Muscle layer of duodenum (tissue), 2 donors: ENCODE results near the gene EDAR.

Experiments used
- H3K27ac ChIP-seq: one replicate; pipeline ENCODE4 v1.7.0; 2013; ENCODE audit warnings: mild to moderate bottlenecking, low read length
- H3K27me3 ChIP-seq: one replicate; pipeline ENCODE4 v1.7.0; 2013; ENCODE audit warnings: low read depth, mild to moderate bottlenecking, control low read depth, low read length
- H3K36me3 ChIP-seq, 2 donors: one replicate each; pipeline ENCODE4 v1.7.0; 2013; ENCODE audit warnings: low read length in 2 of 2, control low read depth in 1 of 2, mild to moderate bottlenecking in 1 of 2; ENCODE audit not compliant: insufficient read depth in 2 of 2, control insufficient read depth in 1 of 2
- H3K4me1 ChIP-seq, 2 donors: one replicate each; pipeline ENCODE4 v1.7.0; 2013; ENCODE audit warnings: low read length in 2 of 2, mild to moderate bottlenecking in 2 of 2, control low read depth in 1 of 2, moderate library complexity in 1 of 2; ENCODE audit not compliant: insufficient read depth in 2 of 2, control insufficient read depth in 1 of 2
- H3K4me3 ChIP-seq, 2 donors: one replicate each; pipeline ENCODE4 v1.7.0; 2013; ENCODE audit warnings: low read length in 2 of 2, low read depth in 1 of 2, mild to moderate bottlenecking in 1 of 2
- H3K9me3 ChIP-seq, 2 donors: one replicate each; pipeline ENCODE4 v1.7.0; 2013; ENCODE audit warnings: low read length in 2 of 2, control low read depth in 1 of 2, mild to moderate bottlenecking in 1 of 2; ENCODE audit not compliant: control insufficient read depth in 1 of 2
- donor health status: healthy.

EDAR gene

DNA sequence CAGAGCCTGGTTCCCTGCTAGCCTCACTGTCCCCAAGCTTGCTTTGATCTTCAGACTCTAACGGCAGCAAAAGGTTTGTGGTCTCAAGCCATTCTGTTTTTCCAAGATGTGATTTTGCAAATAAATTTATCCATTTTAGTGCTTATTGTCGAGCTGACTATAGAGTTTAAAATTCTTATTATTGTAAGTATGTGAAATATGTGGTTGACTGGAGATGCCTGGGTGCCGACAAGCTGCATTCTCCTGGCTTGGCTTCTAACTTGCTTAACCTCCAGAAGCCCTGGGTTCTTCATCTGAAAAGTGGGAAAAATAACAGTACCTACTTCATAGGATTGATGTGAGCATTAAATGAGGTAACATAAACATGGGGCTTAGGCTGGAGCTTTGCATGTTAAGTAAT lies 9.9 kb upstream of the EDAR start:
- H3K36me3 ChIP-seq, result no peaks in the 10 kb centered on the region
- no peaks in the 10 kb centered on the region for H3K9me3 ChIP-seq
- no peaks in the 10 kb centered on the region for H3K27me3 ChIP-seq
- H3K27ac ChIP-seq, result no peak overlapping the region
- no peaks in the 10 kb centered on the region for H3K4me1 ChIP-seq
- no peak overlapping the region for H3K4me3 ChIP-seq

DNA sequence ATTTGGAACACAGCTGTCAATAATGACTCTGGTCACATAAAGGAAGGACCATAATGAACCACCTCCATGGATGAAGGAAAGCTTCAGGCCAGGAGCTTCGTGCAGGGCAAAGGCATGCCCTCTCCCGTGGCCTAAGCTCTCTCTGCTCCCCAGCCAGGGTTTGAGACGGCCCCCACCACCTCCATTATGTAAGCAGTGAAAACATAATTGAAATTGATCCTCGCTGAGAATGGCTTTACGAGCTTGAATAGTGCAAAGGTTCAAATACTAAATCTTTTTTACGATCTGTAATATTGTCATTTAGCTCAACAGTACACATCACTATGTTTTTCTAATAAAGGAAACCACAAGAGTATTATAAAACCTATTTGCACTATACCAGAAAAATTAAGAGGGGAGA lies 5.2 kb upstream of the EDAR start:
- no peaks in the 10 kb centered on the region for H3K9me3 ChIP-seq
- H3K36me3 ChIP-seq, result no peaks in the 10 kb centered on the region
- peaks cover 3% of the 10 kb centered on the region for H3K27me3 ChIP-seq
- no peaks in the 10 kb centered on the region for H3K4me1 ChIP-seq
- H3K4me3 ChIP-seq, result no peak overlapping the region
- no peak overlapping the region for H3K27ac ChIP-seq

DNA sequence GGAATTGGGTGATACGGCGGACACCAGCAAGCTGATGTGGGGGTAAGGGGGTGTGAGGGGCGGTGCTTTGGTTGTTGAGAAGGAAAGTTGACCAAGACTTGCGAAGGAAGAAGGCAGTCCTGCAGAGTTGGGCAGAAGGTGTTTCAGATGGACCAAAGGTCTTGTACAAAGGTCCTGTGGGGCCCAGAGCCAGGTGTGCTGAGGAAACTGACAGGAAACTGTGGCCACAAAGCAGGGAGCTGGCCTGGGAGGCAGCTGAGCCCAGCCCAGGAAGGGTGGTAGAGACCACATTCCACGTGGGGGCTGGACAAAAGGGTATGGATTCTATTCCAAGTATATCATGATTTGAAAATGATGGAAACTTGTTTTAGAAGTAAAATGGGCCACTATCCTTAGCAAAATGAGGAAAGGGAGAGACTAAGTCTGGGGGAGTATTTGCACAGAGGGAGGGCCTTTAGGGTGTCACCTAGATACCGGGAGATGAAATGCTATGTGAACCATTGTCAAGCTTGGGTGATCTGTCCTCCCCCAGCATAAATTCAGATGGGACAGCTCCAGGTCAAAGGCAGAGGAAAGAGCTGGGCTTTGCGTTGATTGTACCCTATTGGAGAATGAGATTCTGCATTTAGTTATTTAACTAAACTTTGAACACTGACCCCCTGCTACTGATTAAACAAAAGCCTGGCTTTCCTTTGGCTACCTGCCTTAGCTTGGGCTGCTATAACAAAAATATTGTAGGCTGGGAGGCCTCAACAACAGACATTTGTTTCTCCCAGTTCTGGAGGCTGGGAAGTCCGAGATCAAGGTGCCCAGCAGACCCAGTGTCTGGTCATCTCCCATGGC lies 4.3 kb upstream of the EDAR start:
- Histone ChIP-seq H3K9me3 (no peaks in the 10 kb centered on the region), H3K27ac (no peak overlapping the region), H3K27me3 (peaks cover 6% of the 10 kb centered on the region), H3K4me1 (no peaks in the 10 kb centered on the region), H3K36me3 (no peaks in the 10 kb centered on the region), H3K4me3 (no peak overlapping the region)

DNA sequence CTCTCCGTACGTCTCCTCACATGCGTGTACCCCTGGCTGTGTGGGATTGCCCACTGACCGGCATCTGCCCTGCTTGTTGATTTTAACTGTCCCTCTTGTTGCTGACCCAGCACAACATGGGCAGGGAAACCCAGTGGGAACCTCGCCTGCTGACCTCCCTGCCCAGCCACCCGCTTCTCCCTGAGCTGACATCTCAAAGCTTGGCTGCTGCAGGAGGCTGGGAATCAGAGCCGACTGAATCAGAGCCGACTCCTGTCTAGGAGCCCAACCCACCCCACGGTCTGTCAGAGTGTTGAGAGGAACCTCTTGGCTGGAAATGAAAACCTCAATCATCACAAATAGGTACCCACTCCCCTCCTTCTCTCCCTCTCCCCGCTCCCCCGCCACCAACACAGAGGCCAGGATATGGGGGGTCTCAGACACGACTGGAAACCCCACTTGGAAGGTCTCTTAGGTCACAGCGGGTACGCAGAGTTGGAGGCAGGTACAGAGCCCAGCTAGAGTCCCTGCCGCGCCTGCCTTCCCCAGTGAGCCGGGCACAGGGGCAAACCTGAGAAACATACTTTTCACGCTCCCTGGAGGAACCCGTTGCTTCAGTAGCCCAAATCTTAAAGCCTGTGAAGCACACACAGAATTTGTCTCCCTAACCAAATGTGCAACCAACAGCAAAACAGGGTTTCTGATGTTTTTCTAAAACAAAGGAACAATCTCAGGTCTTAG lies 784 bp downstream of the EDAR start:
- H3K27ac ChIP-seq, result no peak overlapping the region
- H3K4me1 ChIP-seq, result no peaks in the 10 kb centered on the region
- peaks cover 8% of the 10 kb centered on the region for H3K27me3 ChIP-seq
- peak overlapping the region in 1 of 2 donors; percentile 34 for H3K4me3 ChIP-seq
- H3K36me3 ChIP-seq, result no peaks in the 10 kb centered on the region
- no peaks in the 10 kb centered on the region for H3K9me3 ChIP-seq

DNA sequence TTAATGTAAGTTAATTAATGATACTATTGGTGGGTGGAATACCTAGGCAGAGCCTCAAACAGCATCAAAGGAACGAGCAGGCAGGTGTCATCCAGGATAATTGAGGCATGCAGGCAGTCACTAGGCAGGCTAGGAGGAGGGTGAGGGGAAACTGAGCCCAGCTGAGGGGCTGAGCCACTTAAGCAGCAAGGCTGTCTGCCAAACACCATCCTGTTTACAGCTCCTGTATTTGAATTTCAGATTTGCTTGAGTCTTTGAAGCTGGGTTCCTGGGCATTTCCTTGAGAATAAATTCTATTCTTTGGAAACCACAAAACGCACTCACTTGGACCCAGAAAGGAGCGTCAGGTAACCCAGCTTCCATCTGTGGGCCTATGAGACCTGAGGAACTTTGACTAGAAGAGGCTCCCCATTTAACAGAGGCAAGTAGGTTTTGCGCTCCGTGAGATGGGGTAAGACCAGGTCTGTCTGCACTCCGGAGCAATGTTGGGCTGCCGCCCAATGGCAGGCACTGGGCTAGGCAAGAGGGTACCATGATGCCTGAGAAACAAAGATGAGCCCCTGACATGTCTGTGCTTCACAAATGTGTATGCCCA lies 2.0 kb downstream of the EDAR start:
- H3K4me1 ChIP-seq, result no peaks in the 10 kb centered on the region
- H3K27ac ChIP-seq, result no peak overlapping the region
- H3K36me3 ChIP-seq, result no peaks in the 10 kb centered on the region
- peaks cover 8% of the 10 kb centered on the region for H3K27me3 ChIP-seq
- H3K9me3 ChIP-seq, result no peaks in the 10 kb centered on the region
- no peak overlapping the region for H3K4me3 ChIP-seq

DNA sequence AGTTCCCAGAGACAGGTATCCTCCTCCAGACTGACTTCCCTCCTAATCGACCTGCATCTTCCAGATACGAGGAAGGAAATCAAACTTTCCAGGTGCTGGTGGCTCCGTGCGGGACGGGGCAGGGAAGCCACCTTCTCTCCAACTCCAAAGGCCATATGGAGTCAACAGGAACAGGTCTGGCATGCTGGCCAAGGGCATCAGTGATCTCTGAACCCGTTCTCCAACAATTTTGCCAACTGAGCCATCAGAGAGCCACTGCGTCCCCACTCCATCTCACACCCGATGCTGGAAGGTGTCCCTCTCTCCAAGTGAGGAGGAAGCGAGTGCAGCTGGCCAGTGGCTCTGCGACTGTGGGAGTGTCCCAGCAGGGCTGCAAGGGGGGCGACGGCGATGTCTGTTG lies 5.4 kb downstream of the EDAR start:
- Histone ChIP-seq H3K9me3 (no peaks in the 10 kb centered on the region), H3K4me3 (no peak overlapping the region), H3K4me1 (no peaks in the 10 kb centered on the region), H3K27ac (no peak overlapping the region), H3K36me3 (no peaks in the 10 kb centered on the region), H3K27me3 (peaks cover 4% of the 10 kb centered on the region)

DNA sequence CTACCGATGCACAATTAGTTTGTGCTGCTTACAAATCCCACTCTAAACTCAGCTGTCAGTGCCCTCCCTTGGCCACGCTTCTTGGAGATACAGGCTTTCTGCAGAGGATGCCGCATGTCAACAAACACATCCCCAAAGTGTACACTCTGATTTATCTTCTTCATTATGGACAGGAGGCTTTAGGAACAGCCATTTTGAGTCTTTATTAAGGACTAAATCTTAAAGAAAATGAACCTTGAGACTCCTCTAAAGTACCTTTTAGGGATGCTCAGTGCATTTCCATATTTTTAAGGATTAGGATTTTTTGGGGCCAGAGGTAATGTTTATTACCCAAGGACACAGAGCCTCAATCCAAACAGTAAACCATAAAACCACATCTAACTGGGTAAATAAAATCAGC lies 6.0 kb downstream of the EDAR start:
- H3K27ac ChIP-seq, result no peak overlapping the region
- no peaks in the 10 kb centered on the region for H3K36me3 ChIP-seq
- H3K4me3 ChIP-seq, result no peak overlapping the region
- H3K4me1 ChIP-seq, result no peaks in the 10 kb centered on the region
- H3K27me3 ChIP-seq, result no peaks in the 10 kb centered on the region
- H3K9me3 ChIP-seq, result no peaks in the 10 kb centered on the region

DNA sequence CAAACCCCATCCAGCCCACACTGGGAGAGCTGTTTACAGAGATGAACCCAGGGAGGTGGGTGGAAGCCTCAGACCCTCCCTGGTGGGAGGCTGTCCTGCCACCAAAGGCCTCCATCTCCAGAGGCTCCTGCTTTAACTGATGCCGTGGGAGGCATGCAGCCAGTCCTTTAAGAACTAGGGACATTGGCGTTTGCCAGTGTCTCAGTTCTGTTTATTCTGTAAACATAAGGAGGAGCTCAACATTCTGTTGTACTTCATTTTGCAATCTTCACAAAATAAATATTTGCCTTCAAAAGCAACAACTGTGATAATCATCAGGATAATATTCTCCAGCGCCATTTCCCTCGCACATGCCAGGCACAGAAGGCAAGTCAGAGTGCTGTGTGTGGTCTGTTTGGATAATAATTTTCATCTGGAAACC lies 6.8 kb downstream of the EDAR start:
- Histone ChIP-seq H3K27ac (no peak overlapping the region), H3K27me3 (no peaks in the 10 kb centered on the region), H3K36me3 (no peaks in the 10 kb centered on the region), H3K4me3 (no peak overlapping the region), H3K4me1 (no peaks in the 10 kb centered on the region), H3K9me3 (no peaks in the 10 kb centered on the region)

DNA sequence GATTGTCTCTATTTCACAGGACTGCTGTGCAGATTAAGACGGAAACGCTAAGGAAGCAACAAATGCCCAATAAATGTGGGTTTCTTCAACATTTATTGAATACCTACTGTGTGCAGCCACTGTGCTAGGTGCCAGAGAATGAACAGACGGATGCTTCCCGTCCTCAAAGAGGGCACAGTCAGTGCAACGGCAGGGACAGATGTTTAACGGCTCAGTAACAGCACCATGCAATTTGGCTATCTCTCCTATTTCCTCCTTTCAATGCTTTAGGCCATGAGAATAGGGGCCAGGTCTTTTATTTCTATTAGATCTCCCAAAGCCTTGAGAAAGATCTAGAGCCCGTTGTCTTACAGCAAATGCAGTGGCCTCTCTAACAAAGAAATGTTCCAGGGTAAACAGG lies 7.2 kb downstream of the EDAR start:
- H3K27ac ChIP-seq, result no peak overlapping the region
- no peaks in the 10 kb centered on the region for H3K9me3 ChIP-seq
- no peaks in the 10 kb centered on the region for H3K4me1 ChIP-seq
- H3K4me3 ChIP-seq, result no peak overlapping the region
- no peaks in the 10 kb centered on the region for H3K27me3 ChIP-seq
- H3K36me3 ChIP-seq, result no peaks in the 10 kb centered on the region

DNA sequence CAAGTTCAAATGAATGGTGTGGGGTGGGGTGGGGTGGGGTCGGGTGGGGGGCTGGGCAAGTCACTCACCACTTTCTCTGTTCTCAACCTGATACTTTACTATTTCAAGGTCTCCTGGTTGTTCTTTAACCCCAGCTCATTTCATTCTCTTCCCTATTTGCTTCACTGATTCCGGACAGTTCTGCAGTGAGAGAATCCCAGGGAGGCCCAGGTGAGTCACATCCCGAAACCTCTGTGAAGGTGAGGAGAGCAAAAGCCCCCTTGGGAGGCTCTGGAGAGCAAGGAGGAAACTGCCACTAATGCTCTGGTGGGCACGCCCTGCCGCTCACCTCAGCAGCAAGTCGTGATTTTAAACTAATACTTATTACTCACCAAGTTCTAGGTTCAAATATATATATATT lies 8.9 kb downstream of the EDAR start:
- Histone ChIP-seq H3K27me3 (no peaks in the 10 kb centered on the region), H3K27ac (no peak overlapping the region), H3K4me1 (no peaks in the 10 kb centered on the region), H3K4me3 (no peak overlapping the region), H3K9me3 (no peaks in the 10 kb centered on the region), H3K36me3 (no peaks in the 10 kb centered on the region)

DNA sequence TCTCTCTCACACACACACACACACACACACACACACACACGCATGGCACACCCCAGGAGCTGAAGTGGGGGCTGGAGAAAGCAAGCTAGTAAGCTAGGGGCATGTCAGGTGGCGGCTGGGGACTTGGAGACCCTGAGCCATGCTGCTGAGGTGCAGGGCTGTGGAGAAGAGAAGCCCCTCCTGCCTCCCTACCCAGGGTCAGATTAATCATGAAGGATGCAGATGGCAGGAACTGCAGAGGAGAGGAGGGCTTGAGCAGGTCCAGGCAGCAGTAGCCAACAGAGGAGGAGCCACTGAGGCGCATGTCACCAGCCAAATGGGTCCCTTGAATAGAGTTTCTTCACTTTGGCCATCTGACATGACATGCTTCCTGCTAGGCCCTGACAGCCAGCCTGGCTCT lies 9.6 kb downstream of the EDAR start:
- Histone ChIP-seq H3K4me1 (no peaks in the 10 kb centered on the region), H3K4me3 (no peak overlapping the region), H3K27me3 (no peaks in the 10 kb centered on the region), H3K36me3 (no peaks in the 10 kb centered on the region), H3K9me3 (no peaks in the 10 kb centered on the region), H3K27ac (no peak overlapping the region)
